Measurements from ENCODE around the gene SV2C.

DNA sequence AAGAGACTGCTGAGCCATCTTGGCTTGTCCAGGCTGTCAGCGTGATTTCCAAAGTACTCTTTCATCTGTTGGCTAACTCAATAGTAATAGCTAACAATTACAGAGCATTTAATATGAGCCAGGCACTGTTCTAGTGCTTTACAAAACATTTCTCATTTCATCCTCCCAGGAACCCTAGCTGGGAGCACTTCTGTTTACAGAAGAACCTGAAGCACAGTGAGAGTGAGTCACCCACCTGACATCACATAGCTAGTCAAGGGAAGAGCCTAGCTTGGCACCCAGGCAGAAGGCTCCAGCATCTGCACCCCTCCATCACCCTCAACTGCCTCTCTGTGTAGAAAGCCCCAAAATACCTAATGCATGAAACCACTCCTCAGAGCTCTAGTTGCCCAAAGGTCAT is 262.4 kb downstream of the SV2C start:
- TF ChIP-seq, protein P1, sequence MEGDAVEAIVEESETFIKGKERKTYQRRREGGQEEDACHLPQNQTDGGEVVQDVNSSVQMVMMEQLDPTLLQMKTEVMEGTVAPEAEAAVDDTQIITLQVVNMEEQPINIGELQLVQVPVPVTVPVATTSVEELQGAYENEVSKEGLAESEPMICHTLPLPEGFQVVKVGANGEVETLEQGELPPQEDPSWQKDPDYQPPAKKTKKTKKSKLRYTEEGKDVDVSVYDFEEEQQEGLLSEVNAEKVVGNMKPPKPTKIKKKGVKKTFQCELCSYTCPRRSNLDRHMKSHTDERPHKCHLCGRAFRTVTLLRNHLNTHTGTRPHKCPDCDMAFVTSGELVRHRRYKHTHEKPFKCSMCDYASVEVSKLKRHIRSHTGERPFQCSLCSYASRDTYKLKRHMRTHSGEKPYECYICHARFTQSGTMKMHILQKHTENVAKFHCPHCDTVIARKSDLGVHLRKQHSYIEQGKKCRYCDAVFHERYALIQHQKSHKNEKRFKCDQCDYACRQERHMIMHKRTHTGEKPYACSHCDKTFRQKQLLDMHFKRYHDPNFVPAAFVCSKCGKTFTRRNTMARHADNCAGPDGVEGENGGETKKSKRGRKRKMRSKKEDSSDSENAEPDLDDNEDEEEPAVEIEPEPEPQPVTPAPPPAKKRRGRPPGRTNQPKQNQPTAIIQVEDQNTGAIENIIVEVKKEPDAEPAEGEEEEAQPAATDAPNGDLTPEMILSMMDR (IDR thresholded peaks at IDR 0.05; ENCODE audit: borderline replicate concordance, extremely low read depth, low read length, poor library complexity, severe bottlenecking): no peak
- TF ChIP-seq EZH2 (IDR thresholded peaks at IDR 0.05; ENCODE audit: borderline replicate concordance, low read depth, low read length, severe bottlenecking): no peak
